GM18951 (cell line): ENCODE measurements around the gene DNAH17.

ENCODE experiments used
- POLR2A ChIP-seq: IDR thresholded peaks from 4 replicates; pipeline ENCODE4 v1.6.1; 2011; ENCODE audit warnings: mild to moderate bottlenecking; ENCODE audit not compliant: insufficient read length, insufficient read depth; ENCODE audit errors: extremely low read depth
- in situ Hi-C: fragments of 300-500 bp; cut with MboI; formaldehyde crosslinking; loops from one replicate; pipeline ENCODE4 v1.12.0; 2022; ENCODE audit warnings: low sequenced_read_pairs, mixed read lengths, inconsistent platforms; ENCODE audit not compliant: unreplicated experiment

The DNAH17 gene

GRCh38 chr17:78423961-78424675, 153.1 kb downstream of the DNAH17 start:
- no peak for TF ChIP-seq POLR2A
- in situ Hi-C loops = loop anchor here (10.0 kb wide), 1 partner anchor 59 kb away; the partner anchor contains the start of gene SOCS3

GRCh38 chr17:78422872-78423588, 154.2 kb downstream of the DNAH17 start:
- TF ChIP-seq POLR2A = no peak
- in situ Hi-C loops = loop anchor here (10.0 kb wide), 1 partner anchor 58 kb away; the partner anchor contains the start of gene SOCS3

- in situ Hi-C loops = loop anchor here (10.0 kb wide), 1 partner anchor 57 kb away; the partner anchor contains the start of gene SOCS3
- no peak for TF ChIP-seq POLR2A
Observed at GRCh38 chr17:78422267-78422605, 155.0 kb downstream of the DNAH17 start.

GRCh38 chr17:78421534-78422266, 155.5 kb downstream of the DNAH17 start:
- in situ Hi-C loops = loop anchor here (10.0 kb wide), 1 partner anchor 57 kb away; the partner anchor contains the start of gene SOCS3
- TF ChIP-seq POLR2A = no peak

GRCh38 chr17:78421084-78421533, 156.1 kb downstream of the DNAH17 start:
- in situ Hi-C loops = loop anchor here (10.0 kb wide), 1 partner anchor 56 kb away; the partner anchor contains the start of gene SOCS3
- no peak for TF ChIP-seq POLR2A

GRCh38 chr17:78419970-78420815, 157.0 kb downstream of the DNAH17 start:
- TF ChIP-seq POLR2A = no peak
- in situ Hi-C loops = loop anchor here (10.0 kb wide), 1 partner anchor 55 kb away; the partner anchor contains the start of gene SOCS3

GRCh38 chr17:78418326-78419026, 158.7 kb downstream of the DNAH17 start:
- no peak for TF ChIP-seq POLR2A
- in situ Hi-C loops = no loop called here

GRCh38 chr17:78417531-78417909, 159.7 kb downstream of the DNAH17 start:
- no peak for TF ChIP-seq POLR2A
- in situ Hi-C loops = no loop called here

GRCh38 chr17:78416791-78417530, 160.2 kb downstream of the DNAH17 start:
- in situ Hi-C loops = no loop called here
- no peak for TF ChIP-seq POLR2A

GRCh38 chr17:78415821-78416711, 161.1 kb downstream of the DNAH17 start:
- in situ Hi-C loops = no loop called here
- no peak for TF ChIP-seq POLR2A
